EH (cell line): ENCODE measurements around the gene PLEKHA7.
"Not testable (repeated sequence)": the region's sequence is repeated elsewhere in the genome, so short reads cannot be mapped to it uniquely, and the experiment has no call there.

Source experiments
- DNase-seq: peaks from one replicate; pipeline ENCODE4 v3.0.0-alpha.2; 2015; ENCODE audit warnings: low read depth

Gene PLEKHA7

DNA sequence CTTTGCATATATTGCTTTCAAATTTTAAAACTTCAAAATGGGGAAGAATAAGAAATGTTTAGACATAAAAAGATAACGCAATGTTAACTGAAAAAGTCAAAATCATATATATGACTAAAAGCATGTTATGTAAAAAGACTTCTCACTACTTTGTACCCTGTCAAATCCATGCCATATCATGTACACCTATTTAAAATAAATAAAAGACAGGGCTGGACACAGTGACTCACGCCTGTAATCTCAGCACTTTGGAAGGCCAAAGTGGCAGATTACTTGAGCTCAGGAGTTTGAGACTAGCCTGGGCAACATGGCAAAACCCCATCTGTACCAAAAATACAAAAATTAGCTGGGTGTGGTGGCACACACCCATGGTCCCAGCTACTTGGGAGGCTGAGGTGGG, 109.5 kb downstream of the PLEKHA7 start:
- not testable (repeated sequence) for DNase-seq

DNA sequence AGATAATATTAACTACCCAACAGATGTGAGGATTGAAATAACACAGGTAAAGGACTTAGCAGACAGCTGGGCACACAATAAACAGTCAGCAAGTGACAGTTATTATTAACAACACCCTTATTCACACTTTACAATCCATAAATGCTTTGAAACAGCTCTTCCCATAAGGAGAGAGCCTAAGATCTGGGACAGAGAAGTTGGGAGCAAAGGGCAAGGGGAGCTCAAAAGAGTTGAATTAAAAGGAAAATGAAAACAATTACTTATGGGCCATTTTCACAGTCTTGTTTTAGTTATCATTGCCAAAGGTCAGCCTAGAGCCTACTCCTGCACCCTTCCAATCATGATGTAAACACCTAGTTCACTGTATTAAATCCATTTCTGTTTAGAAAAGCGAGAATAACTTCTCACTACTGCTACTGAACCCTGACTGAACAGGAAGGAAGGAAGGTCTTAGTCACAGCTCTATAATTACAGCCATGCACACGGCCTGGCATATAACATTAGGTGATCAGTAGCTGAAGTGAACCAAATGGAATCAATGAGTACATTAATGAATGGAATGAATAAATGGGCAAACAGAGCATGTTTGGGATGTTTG, 111.3 kb downstream of the PLEKHA7 start:
- DNase-seq = no peak

DNA sequence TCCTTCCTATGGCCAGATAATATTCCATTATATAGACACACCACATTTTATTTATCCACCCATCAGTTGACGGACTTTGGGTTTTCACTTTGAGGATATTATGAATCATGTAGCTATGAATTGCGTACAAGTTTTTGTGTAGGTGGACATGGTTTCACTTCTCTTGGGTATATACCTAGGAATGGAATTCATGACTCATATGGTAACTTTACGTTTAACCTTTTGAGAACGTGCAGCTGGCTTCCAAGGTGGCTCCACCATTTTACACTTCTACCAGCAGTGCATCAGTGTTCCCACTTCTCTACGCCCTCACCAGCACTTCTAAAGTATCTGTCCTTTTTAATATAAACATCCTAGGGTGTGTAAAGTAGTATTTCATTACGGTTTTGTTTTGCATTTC, 112.0 kb downstream of the PLEKHA7 start:
- no peak for DNase-seq

DNA sequence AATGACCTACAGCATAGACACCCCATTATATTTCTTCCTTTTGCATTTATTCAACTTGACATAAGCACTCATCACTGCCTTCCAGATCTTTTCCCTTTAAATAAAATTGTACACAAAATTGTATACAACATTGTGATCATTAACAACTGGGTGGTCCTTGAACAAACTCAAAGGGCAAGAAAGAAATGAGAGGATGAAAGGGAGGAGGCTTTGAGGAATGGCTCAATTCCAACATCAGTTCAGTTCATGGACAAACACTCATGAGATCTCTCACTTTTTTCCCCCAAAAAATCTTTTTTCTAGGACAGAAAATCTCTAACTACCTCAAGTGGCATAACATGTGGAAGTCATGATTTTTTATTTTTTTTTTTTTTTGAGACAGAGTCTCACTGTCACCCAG, 113.7 kb downstream of the PLEKHA7 start:
- DNase-seq = no peak

DNA sequence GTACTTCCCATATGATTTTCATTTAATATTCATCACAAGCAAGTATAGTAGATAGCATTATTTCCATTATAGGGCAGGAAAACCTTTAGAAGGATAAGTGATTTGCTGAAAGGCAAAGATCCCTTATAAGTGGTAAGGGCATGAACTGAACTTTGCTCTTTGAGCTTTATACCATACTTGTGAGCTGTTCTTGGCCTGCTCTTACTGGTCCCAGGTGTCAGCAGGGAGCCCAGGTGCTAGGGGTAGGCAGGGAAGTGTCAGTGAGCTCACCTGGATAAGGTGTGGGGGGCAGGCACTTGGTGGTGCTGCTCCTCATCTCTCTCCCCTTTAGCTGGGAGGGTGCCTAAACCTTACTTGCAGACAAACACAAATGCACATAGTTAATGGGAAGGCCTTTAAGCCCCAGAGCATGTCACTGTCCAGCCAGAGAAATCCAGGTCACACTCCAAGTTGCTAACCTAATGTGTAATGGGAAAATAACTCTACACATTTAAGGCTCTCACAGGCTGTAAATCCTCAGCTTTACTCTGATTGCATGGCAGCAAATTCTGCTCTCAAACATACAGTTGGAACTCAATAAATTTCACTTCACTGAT, 114.4 kb downstream of the PLEKHA7 start:
- no peak for DNase-seq

DNA sequence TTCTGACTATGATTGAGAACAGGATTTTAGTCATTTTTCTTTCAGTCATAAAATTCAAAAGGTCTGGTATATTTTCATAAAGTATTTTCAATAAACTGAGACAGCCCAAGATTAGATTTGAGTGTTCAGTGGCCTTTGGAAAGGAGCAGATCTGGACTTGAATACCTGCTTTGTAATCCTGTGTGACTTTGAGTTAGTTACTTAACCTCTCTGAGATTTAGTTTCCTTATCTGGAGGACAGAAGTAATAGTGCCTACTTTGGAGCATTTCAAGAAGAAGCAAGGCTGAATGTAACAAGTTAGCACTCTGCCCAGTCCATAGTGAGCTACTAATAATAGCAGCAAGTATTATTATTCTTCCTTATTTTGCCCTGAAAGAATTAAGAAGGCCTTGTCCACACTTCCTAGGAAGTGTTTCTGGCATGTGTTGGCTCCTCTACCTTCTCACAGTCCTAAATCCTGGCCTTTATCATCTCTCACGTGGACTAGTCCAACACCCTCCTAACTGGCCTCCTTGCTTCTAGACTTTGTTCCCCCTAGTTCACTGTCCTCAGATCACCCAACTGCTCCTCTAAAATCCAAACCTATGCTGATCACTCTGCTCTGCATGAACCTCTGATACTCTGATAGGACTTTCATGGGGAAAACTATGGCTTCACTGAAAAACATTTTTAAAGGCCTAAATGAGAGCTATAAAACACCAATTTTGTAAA, 115.8 kb downstream of the PLEKHA7 start:
- DNase-seq = no peak

DNA sequence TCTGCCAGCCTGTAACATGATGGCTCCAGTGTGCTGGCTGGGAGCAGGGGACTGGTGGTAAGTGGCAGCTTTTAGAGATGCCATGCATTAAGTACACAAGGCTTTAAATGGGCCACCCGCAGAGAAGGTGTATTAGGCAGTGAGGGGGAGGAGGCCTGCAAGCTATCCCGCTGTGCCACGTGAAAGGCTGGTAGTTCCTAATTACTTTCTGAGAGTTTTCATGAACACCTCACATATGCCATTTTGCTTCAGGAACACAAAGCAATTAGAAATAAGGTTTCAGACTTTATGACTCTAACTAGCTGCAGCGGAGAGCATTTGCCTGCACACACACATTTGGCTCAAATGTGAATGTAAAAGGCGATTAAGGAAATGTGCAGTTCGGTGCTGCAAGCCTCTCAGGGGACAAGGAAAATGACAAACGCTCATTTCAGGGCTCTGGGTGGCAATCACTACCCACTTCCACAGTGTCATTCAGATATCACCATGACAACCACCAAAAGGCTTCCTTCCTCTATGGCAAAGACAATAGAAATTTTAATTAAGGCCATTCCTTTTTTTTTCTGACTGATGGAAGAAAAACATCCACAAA, 116.6 kb downstream of the PLEKHA7 start:
- no peak for DNase-seq

DNA sequence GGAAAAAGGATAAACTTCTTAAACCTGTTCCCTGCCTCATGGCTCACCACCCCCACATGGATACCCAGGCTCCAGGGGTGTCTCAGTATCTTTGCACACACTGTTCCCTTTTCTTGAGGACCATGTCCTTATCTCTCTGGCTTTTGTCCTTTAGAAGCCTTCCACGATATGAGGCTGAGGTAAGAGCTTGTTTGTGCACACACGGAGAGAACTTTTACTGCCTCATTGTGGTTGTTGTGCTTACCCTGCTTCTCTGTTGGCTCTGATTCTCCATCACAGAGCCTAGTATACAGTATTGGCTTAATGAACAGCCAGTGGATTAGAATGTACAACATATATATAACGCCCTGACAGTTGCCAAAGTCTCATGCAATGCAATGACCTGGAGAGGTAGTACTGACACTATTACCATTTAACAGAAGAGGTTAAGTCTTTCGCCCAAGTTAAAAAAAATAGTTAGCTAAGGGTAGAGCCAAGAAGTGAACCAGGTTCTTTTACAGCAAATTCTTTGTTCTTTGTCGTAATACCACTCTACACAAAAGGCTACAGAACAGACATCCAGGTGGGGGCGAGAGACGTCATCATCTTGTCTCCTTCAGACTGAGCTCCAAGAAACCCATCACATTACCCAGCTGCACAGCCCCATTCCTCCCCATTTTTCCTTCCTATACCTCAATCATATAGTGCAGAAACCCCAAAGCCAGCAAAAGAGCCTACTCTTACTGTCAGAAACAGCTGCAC, 117.3 kb downstream of the PLEKHA7 start:
- DNase-seq = no peak

DNA sequence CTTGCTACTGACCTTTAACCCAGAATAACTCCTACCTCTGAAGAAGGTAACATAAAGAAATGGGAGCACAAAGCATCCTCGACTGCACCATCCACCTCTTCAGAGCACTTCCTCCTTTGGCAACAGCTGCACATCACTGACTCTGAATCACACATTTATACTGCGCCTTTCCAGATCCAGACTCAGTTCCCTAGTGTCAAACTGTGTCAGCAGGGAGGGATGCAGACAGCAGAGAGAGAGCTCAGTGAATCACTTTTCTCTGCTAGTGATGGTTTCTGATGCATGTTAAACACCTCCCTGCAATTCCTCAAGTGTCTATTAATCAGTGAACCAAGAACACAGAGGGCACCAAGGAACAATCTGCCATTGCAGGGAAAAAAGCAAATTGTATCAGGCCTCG, 118.9 kb downstream of the PLEKHA7 start:
- peak; percentile 10 for DNase-seq

DNA sequence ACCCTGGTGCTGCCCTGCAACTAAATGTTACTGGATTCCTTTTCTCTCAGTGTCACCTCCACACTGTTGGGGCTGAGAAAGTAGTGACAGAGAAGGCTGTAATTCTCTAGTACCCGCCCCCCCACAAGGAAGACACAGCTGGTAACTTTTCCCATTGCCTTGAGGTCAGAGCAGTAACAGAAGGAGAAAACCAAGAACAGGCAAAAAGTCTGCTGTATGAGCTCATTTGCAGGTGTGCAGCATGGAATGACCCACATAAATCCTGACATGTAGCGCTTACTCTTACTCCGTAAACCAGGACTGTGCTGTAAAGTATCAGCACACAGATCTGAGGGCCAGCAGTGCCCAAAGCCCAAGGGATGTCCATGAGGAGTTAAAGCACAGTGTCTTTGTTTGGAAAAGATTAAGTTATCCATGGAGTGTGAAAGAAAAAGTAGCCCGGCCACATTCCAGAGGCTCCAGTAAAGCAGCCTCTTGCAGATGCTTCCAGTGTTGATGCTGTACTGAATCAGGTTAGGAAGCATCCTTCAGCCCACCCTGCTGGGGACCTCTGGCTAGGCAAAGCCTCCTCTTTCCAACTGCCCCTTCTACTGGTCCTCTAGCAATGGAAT, 120.7 kb downstream of the PLEKHA7 start:
- DNase-seq = no peak

DNA sequence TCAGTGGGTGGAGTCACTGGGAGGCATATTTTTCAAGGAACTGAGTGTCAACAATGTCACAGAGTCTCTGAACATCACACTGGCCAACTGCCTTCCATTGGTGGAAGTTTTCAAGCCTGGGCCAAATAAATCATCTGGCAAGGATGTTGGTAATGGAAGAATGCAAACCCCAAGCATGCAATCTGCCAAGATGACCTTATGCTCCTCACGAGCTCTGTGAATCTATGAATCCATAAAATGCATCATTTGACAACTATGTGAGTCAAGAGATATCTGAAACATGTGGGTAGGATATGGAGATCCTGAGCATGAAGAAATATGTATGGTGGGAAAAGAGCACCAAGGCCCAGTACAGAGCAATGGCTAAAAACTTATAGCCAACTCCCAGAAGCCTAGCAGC, 122.2 kb downstream of the PLEKHA7 start:
- DNase-seq = peak; percentile 89

DNA sequence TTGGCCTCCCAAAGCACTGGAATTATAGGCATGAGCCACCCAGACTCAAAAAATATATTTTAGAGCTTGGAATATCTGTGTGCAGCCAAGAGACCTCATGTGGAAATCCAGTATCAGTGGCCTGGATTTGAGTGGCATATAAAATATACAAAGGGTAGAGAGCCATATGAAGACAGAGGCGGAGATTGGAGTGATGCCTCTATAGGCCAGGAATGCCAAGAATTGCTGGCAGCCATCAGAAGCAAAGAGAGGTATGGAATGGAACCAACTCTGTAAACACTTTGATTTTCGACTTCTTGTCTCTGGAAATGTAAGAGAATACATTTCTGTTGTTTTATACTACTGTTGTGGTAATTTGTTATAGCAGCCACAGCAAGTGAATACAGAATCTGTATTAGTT, 123.0 kb downstream of the PLEKHA7 start:
- peak; percentile 46 for DNase-seq

DNA sequence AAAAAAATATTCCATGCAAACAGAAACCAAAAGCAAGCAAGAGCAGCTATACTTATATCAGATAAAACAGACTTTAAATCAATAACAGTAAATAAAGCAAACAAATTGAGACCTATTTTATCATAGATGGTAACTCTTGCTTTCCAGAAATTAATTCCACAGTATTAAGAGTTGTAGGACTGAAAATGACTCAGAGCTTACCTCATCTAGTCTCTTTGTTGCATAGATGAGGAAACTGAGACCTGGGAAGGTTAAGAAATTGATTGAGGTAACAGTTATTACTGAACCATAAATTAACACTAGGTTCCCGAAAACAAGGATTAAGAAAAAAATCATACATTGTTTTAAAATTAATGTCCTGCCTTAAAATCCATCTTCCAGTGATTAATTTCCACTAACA, 123.8 kb downstream of the PLEKHA7 start:
- no peak for DNase-seq

DNA sequence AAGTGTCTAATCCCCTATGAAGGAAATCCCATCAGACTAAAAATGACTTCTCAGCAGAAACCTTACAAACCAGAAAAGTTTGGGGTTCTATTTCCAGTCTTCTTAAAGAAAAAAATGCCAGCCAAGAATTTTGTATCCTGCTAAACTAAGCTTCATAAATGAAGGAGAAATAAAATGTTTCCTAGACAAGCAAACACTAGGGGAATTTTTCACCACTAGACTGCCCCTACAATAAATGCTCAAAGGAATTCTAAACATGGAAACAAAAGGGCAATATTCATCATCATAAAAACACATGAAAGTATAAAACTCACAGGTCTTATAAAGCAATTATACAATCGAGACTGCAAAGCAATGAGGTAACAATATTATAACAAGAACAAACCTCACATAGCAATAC, 124.3 kb downstream of the PLEKHA7 start:
- DNase-seq = no peak

DNA sequence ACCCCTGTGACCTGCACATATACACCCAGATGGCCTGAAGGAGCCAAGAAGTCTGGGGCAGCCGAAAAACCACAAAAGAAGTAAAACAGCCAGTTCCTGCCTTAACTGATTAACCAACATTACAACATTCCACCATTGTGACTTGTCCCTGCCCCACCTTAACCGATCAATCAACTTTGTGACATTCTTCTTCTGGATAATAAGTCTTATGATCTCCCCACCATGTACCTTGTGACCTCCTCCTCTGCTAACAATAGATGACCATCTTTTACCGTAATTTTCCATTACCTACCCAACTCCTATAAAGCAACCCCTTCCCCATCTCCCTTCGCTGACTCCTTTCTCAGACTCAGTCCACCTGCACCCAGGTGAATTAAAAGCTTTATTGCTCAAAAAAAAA, 125.2 kb downstream of the PLEKHA7 start:
- DNase-seq = not testable (repeated sequence)

DNA sequence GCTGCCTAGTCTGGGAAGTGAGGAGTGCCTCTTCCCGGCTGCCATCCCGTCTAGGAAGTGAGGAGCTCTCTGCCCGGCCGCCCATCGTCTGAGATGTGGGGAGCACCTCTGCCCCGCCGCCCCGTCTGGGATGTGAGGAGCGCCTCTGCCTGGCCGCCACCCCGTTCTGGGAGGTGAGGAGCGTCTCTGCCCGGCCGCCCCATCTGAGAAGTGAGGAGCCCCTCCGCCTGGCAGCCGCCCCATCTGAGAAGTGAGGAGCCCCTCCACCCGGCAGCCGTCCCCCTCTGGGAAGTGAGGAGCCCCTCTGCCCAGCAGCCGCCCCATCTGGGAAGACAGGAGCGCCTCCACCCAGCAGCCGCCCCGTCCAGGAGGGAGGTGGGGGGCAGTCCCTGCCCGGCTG, 126.3 kb downstream of the PLEKHA7 start:
- not testable (repeated sequence) for DNase-seq

DNA sequence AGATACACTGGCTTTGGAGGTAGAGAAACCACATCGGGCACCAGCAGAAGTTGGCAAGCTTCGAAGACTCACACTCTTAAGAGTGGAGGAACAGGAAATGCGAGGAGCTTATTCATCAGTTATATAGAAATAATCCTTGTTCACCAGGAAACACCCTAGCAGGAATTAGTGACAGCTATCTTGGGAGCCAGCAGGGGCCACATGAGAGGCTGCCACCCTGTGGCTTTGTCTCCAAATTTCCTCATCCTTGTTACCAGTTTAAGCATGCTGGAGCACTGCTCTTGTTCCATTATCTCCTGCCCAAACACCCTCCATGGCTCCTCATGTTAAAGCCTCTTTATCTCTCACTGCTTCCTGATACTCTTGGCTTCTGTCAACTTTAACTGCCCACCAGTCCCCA, 131.0 kb downstream of the PLEKHA7 start:
- peak; percentile 5 for DNase-seq

DNA sequence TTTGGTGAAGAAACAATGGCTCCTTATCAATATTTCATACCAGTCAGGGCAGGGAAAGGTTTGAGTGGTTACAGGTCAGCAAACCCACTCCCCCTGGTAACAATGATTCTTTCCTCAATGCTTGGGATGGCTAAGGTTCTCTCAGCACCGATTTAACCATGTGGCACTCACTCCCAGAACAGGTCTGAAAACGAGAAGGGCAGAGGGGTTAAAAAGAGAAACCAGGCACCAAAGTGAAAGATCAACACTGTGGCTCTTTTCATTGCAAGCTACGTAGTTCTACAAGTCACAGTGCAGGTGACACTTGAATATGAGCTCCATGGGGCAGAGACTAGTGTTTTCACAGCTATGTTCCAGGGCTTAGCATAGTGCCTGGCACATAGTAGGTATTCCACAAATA, 132.4 kb downstream of the PLEKHA7 start:
- DNase-seq = no peak

DNA sequence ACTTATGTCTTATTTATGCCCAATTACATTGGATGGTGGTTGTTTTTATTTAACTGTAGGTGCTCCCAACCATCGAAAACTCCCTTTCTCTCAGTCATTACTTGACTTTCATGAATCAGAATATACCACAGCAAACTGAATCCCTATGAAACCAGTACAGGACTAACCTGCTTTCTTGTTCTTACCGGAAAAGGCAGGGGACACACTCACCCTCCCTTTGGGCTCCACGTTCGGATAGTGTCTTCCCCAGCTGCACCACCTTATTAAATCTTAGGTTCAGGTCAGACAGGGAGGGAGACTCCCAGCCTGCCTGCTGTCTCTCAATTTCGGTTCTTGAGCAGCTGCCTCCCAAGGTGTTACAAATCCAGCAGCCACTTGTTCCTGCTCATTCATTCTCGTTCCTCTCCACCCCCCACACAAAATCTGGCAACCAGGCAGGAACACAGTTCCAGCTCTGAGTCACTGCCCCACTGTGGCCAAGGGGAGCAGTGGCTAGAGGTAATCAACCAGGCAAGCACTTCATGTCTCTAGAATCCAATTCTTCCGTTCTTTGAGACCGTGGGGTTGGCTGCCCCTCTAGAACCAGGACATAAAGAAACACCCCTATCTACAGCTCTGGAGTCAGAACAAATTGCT, 133.0 kb downstream of the PLEKHA7 start:
- DNase-seq = peak; percentile 36

DNA sequence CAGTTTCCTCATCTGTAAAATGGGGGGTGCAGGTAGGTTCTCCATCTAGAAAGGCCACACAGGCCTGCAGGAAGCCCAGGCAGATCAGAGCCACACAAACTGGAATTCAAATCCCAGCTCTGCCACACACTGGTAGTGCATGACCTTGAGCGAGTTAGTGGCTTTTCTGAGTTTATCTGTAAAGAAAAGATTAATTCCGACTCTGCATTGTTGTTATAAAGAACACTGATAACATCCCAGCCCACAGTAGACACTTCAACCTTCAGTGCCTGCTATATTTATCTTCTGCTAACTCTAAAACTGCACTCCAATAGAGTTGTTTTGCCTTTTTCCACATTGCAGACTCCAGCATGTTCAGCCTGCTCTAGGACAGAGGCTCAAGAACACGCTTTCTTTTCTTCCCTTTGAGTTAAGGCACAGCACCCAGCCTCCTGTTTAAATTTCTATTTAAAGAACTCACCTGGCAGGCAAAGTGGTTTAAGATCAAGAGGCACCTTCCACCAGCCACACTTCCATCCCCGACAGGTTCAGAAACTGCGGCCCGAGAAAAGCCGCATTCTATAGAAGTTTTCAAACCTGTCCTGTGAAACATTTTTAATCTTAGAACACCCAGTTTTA, 133.9 kb downstream of the PLEKHA7 start:
- no peak for DNase-seq

DNA sequence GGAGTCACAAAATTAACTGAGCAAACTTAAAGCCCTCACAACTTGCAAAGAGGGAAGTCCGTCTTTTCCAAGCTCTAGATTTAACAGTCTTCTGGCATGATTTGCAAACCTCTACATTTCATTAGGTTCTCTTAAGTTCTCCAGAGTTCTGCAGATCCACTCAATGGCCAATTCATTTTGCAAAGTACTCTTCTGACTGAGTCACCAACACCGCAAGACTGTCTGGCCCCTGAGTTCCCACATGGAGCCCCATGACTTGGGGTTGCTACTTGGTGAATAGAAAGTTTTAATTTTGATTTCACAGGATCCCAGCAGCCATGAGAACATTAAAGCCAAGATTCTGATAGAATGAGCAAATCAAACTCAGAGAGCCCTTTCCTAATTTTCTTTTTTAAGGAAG, 134.5 kb downstream of the PLEKHA7 start:
- DNase-seq = no peak
